Activated CD4-positive, alpha-beta T cell treated with anti-CD3 and anti-CD28 coated beads, Interleukin-2, amount 10 ng/mL, durations not matched to agents 7 days and 5 days (primary cell): Measurements from ENCODE around the gene MLYCD. TPM values are rescaled to one million over a fixed set of nuclear protein-coding genes. Genes with fewer than 3 reads are reported as not detected.

ENCODE experiments used
- CTCF ChIA-PET: fragments of 350-600 bp; sonication (Branson Sonifier 250); formaldehyde crosslinking; loops from one replicate; lab custom pipeline; 2021; ENCODE audit warnings: antibody characterized with exemption; lab: Charles Lee
- POLR2A ChIA-PET: fragments of 350-600 bp; sonication (Branson Sonifier 250); formaldehyde crosslinking; loops from one replicate; lab custom pipeline; 2021; ENCODE audit warnings: antibody characterized with exemption; lab: Charles Lee
- DNase-seq: peaks from one replicate; pipeline ENCODE4 v3.0.0-alpha.2; 2020
- H3K27ac Mint-ChIP-seq: one replicate; pipeline ENCODE4 v1.8.0; 2021; ENCODE audit warnings: mild to moderate bottlenecking, moderate library complexity, mixed read lengths
- H3K27me3 Mint-ChIP-seq: one replicate; pipeline ENCODE4 v1.8.0; 2021; ENCODE audit warnings: mixed read lengths
- H3K36me3 Mint-ChIP-seq: one replicate; pipeline ENCODE4 v1.8.0; 2021; ENCODE audit warnings: low read depth, mixed read lengths
- H3K4me1 Mint-ChIP-seq: one replicate; pipeline ENCODE4 v1.8.0; 2021; ENCODE audit warnings: mixed read lengths
- H3K4me3 Mint-ChIP-seq: one replicate; pipeline ENCODE4 v1.8.0; 2021; ENCODE audit warnings: mild to moderate bottlenecking, moderate library complexity, mixed read lengths
- H3K9me3 Mint-ChIP-seq: one replicate; pipeline ENCODE4 v1.8.0; 2021; ENCODE audit warnings: mixed read lengths
- total RNA-seq, 2 experiments: library from RNA; stranded (reverse); gene quantifications; one replicate each; pipeline ENCODE4 v1.2.3, GENCODE V29; 2021

MLYCD gene
- total RNA-seq, 2 experiments from 2014 or later = 5.3 TPM

DNA sequence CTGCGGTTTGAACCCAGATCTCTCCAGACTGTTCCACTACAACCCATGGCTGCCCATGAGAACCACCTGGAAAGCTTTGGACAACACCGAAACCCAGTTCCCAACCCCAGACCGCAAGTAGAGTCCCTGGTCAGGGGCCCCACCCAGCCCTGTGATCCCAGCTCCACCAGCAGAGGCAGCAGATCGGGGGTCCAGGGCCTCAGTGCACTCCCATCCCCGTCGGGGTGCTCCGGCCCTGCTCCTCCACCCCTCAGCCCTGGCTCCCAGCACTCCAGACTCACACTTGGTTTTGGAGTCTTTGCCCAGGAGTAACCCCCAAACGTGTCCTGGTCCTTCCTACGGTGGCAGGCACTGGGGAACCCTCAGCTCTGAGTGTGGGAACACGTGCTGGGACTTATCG, 33.4 kb downstream of the MLYCD start:
- Mint-ChIP-seq H3K27ac (no peak overlapping the region), H3K9me3 (no peaks in the 10 kb centered on the region), H3K4me1 (no peaks in the 10 kb centered on the region), H3K27me3 (no peaks in the 10 kb centered on the region), H3K36me3 (no peaks in the 10 kb centered on the region), H3K4me3 (no peak overlapping the region)
- DNase-seq = no peak
- CTCF ChIA-PET = no interaction called here
- POLR2A ChIA-PET = no interaction called here

GRCh38 chr16:83932955-83933673, 34.2 kb downstream of the MLYCD start:
- Mint-ChIP-seq H3K9me3 (no peaks in the 10 kb centered on the region), H3K27me3 (no peaks in the 10 kb centered on the region), H3K4me1 (no peaks in the 10 kb centered on the region), H3K4me3 (no peak overlapping the region), H3K36me3 (no peaks in the 10 kb centered on the region), H3K27ac (no peak overlapping the region)
- ChIA-PET CTCF (no interaction called here), POLR2A (no interaction called here)
- no peak for DNase-seq

DNA sequence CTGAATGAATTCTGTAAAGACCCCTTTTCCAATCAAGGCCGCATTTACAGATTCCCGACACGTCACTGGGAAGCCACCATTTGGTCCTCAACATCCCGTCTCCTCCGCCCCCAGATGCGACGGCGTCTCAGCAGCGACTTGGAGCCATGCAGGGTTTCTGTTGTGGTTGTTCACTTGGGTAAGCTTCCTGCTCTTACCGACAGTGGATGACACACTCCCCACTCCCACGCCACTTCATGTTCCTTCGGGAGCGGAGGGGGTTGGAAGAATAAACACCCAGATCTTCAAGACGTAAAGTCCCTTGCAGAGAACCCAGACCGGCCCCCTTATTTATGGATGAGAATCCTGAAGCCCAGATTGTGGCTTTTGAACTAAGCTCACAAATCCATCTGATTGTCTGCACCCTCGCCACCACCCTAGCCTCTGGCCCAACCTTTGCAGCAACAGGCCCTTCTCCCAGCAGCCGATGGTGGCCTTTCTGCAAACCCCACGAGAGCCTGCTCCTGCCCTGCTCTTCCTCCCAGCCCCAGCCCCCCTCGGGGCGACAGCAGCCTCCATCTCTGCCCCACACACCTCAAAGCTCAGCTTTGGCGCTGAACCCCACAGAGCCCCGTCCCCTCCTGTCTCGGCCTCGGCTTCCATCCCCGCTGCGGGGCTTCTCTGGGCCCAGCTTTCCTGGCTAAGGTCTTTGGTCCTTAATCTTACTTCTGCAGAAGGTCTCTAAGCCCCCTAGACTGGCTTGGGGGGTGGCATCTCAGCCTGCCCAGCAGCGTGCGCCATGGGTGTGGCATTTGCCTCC, 35.2 kb downstream of the MLYCD start:
- no peaks in the 10 kb centered on the region for H3K36me3 Mint-ChIP-seq
- peaks cover 2% of the 10 kb centered on the region for H3K4me1 Mint-ChIP-seq
- CTCF ChIA-PET = no interaction called here
- POLR2A ChIA-PET = no interaction called here
- H3K9me3 Mint-ChIP-seq = no peaks in the 10 kb centered on the region
- H3K27me3 Mint-ChIP-seq = no peaks in the 10 kb centered on the region
- H3K27ac Mint-ChIP-seq = no peak overlapping the region
- H3K4me3 Mint-ChIP-seq = no peak overlapping the region
- DNase-seq = no peak

DNA sequence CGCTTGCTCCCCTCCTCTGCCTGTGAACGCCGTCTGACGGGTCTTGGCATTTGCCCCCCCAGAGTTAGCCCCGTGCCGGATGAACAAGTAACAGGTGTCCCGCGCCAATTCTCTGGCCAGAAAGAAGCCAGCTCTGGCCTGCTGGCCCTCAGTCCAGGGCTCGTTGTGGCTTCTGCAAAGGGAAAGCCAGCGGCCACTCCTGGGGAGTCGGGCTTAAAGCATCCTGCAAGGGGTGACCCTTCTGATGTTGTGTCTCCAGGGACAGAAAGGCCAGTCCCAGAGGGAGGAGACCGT, 35.7 kb downstream of the MLYCD start:
- ChIA-PET POLR2A (no interaction called here), CTCF (no interaction called here)
- Mint-ChIP-seq H3K27ac (no peak overlapping the region), H3K36me3 (no peaks in the 10 kb centered on the region), H3K9me3 (no peaks in the 10 kb centered on the region), H3K4me1 (peaks cover 8% of the 10 kb centered on the region), H3K27me3 (no peaks in the 10 kb centered on the region), H3K4me3 (no peak overlapping the region)
- no peak for DNase-seq

DNA sequence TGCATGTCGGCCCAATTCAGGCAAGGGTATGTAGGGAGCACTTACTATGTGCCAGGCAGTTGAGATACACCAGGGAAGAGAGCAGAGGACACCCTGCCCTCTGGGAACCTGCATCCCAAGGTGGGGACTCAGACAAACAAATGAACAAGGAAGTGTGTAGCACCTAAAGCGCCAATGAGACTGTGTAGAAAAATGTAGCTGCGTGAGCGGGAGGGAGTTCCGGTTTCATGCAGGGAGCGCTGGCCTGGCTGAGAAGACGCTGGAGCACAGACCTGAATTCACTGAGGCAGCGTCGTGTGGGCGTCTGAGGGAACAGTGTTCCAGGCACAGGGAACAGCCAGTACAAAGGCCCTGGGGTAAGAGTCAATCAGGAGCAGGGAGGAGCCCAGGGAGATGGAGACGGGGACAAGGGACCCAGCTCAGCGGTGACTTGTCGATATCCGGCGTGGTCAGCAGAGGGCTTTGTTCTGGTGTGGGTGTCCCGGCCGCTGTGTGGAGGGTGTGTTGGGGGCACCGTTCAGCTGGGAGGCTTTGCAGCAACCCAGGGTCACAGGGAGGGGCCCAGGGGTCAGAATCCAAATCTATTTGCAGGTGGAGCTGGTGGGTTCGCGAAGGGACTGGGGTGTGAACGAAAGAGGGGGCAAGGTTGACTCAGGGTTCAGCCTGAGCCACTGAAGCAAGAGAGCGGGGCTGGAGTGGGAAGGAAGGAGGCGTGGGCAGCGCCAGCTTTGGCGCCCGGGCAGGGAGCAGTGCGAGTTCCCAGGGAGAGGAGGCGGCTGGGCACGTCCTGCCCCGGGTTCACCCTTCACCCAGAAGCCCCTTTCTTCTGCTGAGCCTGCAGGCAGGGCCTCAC, 36.3 kb downstream of the MLYCD start:
- POLR2A ChIA-PET = no interaction called here
- Mint-ChIP-seq H3K27me3 (no peaks in the 10 kb centered on the region), H3K9me3 (no peaks in the 10 kb centered on the region), H3K36me3 (no peaks in the 10 kb centered on the region), H3K4me1 (peaks cover 9% of the 10 kb centered on the region), H3K4me3 (no peak overlapping the region), H3K27ac (no peak overlapping the region)
- no peak for DNase-seq
- CTCF ChIA-PET = interaction anchor here (0.8 to 1.4 kb wide), 2 partner anchors 10 to 18 kb away, joined by 3 read pairs; partner anchors contain the start of gene OSGIN1

- no peak for DNase-seq
- Mint-ChIP-seq H3K4me1 (peaks cover 9% of the 10 kb centered on the region), H3K27ac (no peak overlapping the region), H3K9me3 (no peaks in the 10 kb centered on the region), H3K4me3 (no peak overlapping the region), H3K36me3 (no peaks in the 10 kb centered on the region), H3K27me3 (no peaks in the 10 kb centered on the region)
- POLR2A ChIA-PET = no interaction called here
- CTCF ChIA-PET = interaction anchor here (0.8 to 1.4 kb wide), 2 partner anchors 11 to 17 kb away, joined by 3 read pairs; partner anchors contain the start of gene OSGIN1
These were observed 36.9 kb downstream of the MLYCD start for GRCh38 chr16:83935858-83936255.

GRCh38 chr16:83936581-83937165, 37.8 kb downstream of the MLYCD start:
- no peak overlapping the region for H3K27ac Mint-ChIP-seq
- H3K4me1 Mint-ChIP-seq = peaks cover 9% of the 10 kb centered on the region
- no peaks in the 10 kb centered on the region for H3K27me3 Mint-ChIP-seq

GRCh38 chr16:83937267-83937666, 38.4 kb downstream of the MLYCD start:
- no peaks in the 10 kb centered on the region for H3K27me3 Mint-ChIP-seq
- H3K36me3 Mint-ChIP-seq = no peaks in the 10 kb centered on the region

More at GRCh38 chr16:83936581-83937165, 37.8 kb downstream of the MLYCD start:
- Mint-ChIP-seq H3K4me3 (no peak overlapping the region), H3K36me3 (no peaks in the 10 kb centered on the region), H3K9me3 (no peaks in the 10 kb centered on the region)
- no peak for DNase-seq
- ChIA-PET POLR2A (no interaction called here), CTCF (interaction anchor here (0.8 kb wide), 1 partner anchor 17 kb away, joined by 3 read pairs; the partner anchor contains the start of gene OSGIN1)

DNA sequence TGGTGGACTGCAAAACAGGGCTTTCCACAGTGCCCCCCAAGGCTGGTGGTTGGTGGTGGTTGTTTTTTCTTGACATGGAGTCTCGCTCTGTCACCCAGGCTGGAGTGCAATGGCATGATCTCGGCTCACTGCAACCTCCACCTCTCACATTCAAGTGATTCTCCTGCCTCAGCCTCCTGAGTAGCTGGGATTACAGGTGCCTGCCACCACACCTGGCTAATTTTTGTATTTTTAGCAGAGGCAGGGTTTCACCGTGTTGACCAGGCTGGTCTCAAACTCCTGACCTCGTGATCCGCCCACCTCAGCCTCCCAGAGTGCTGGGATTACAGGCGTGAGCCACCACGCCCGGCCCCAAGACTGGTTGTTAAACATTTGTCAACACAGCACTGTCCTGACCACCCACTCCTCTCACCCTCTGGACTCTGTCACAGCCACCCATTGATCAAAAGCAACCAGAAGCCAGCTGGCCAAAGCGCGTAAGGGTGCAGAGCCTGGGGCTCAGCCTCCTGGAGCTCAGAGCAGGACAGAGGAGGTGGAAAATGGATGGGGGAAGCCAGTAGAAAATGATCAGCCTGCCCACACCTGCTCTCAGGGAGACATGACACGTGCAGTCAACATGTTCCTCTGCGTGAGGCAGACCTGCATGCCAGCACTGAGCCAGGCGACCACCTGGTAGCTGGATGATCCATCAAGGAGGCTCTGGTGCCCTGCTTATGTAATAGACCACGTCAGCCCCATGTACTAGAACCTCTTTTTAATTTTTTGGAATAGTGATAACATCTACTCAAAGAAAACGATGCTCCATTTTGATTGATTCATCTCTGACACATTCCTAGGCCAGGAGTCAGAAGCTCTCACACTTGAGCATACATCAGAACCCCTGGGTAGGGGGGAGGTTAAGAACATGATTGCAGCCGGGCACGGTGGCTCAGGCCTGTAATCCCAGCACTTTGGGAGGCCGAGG, 39.3 kb downstream of the MLYCD start:
- H3K4me3 Mint-ChIP-seq = no peak overlapping the region
- no peaks in the 10 kb centered on the region for H3K36me3 Mint-ChIP-seq
- no peak for DNase-seq
- H3K27me3 Mint-ChIP-seq = no peaks in the 10 kb centered on the region
- H3K4me1 Mint-ChIP-seq = peaks cover 9% of the 10 kb centered on the region
- POLR2A ChIA-PET = no interaction called here
- no peak overlapping the region for H3K27ac Mint-ChIP-seq
- CTCF ChIA-PET = interaction anchor here (1.2 kb wide), 1 partner anchor 11 kb away, joined by 3 read pairs; no protein-coding TSS in a partner anchor
- H3K9me3 Mint-ChIP-seq = no peaks in the 10 kb centered on the region

More at GRCh38 chr16:83937267-83937666, 38.4 kb downstream of the MLYCD start:
- Mint-ChIP-seq H3K9me3 (no peaks in the 10 kb centered on the region), H3K27ac (no peak overlapping the region), H3K4me1 (peaks cover 9% of the 10 kb centered on the region), H3K4me3 (no peak overlapping the region)
- ChIA-PET CTCF (no interaction called here), POLR2A (no interaction called here)
- no peak for DNase-seq

- POLR2A ChIA-PET = no interaction called here
- Mint-ChIP-seq H3K36me3 (no peaks in the 10 kb centered on the region), H3K9me3 (no peaks in the 10 kb centered on the region), H3K4me3 (no peak overlapping the region), H3K4me1 (peaks cover 9% of the 10 kb centered on the region), H3K27me3 (no peaks in the 10 kb centered on the region), H3K27ac (no peak overlapping the region)
- CTCF ChIA-PET = no interaction called here
- no peak for DNase-seq
These were observed 40.4 kb downstream of the MLYCD start for GRCh38 chr16:83939266-83939855.

DNA sequence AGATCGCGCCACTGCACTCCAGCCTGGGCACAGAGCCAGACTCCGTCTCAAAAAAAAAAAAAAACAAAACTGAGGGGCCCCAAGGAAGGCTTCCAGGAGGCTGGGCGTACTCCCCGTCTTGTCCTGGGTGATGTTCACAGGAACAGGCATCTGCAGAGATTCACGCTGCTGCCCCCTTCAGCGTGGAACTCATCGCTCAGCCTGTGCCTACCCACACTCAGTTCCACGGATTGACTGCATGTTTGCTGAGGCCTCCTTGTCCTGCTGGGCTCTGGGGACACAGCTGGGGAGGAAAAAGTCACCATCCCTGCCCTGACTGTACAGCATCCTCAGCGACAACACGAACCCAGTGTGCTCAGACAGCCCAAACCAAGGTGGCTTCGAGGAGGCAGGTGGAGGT, 41.2 kb downstream of the MLYCD start:
- Mint-ChIP-seq H3K27me3 (no peaks in the 10 kb centered on the region), H3K4me1 (peaks cover 9% of the 10 kb centered on the region), H3K27ac (no peak overlapping the region), H3K9me3 (no peaks in the 10 kb centered on the region), H3K36me3 (no peaks in the 10 kb centered on the region), H3K4me3 (no peak overlapping the region)
- ChIA-PET POLR2A (no interaction called here), CTCF (no interaction called here)
- no peak for DNase-seq
